Fibroblast of mammary gland (primary cell): Measurements from ENCODE around the gene CACNA2D3.

Source experiments
- DNase-seq: peaks from one replicate; pipeline ENCODE4 v3.0.0-alpha.2; 2010; ENCODE audit warnings: low read depth
- H3K4me3 ChIP-seq: 2 replicates; pipeline ENCODE4 v1.5.1; 2011; ENCODE audit warnings: low read depth, mild to moderate bottlenecking, low read length, moderate library complexity; ENCODE audit not compliant: control insufficient read depth
- TF ChIP-seq, protein P1 (sequence below): conservative IDR thresholded peaks from 2 replicates; pipeline ENCODE4 v1.5.1; 2011; ENCODE audit warnings: low read depth, low read length, inconsistent platforms; ENCODE audit not compliant: control insufficient read depth, insufficient read depth

Gene CACNA2D3

DNA sequence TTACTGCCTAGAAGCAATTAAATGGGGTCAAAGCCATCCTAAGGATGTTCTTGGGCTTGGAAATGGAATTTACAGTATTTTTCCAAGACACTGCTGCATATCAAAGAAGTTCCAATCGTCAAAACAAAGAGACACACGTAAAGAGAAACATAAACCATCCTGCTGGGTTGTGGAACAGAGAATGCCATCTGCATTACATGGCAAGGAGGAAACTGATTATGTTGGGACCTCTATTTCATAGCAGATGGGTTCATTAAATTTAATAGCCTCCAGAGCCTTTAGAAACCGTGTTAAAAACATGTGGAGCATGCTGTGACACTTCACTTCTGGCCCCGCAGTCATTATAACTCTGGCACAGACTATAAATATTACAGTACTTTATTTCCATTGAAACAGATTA is 650.9 kb downstream of the CACNA2D3 start:
- TF ChIP-seq, protein P1, sequence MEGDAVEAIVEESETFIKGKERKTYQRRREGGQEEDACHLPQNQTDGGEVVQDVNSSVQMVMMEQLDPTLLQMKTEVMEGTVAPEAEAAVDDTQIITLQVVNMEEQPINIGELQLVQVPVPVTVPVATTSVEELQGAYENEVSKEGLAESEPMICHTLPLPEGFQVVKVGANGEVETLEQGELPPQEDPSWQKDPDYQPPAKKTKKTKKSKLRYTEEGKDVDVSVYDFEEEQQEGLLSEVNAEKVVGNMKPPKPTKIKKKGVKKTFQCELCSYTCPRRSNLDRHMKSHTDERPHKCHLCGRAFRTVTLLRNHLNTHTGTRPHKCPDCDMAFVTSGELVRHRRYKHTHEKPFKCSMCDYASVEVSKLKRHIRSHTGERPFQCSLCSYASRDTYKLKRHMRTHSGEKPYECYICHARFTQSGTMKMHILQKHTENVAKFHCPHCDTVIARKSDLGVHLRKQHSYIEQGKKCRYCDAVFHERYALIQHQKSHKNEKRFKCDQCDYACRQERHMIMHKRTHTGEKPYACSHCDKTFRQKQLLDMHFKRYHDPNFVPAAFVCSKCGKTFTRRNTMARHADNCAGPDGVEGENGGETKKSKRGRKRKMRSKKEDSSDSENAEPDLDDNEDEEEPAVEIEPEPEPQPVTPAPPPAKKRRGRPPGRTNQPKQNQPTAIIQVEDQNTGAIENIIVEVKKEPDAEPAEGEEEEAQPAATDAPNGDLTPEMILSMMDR = no peak
- H3K4me3 ChIP-seq = no peak overlapping the region
- no peak for DNase-seq

- no peak for DNase-seq
- H3K4me3 ChIP-seq = no peak overlapping the region
- TF ChIP-seq, protein P1 = no peak
Observed at GRCh38 chr3:54776601-54777000, 654.2 kb downstream of the CACNA2D3 start.

- H3K4me3 ChIP-seq = no peak overlapping the region
- no peak for DNase-seq
- TF ChIP-seq, protein P1 = no peak
Observed at GRCh38 chr3:54777141-54777540, 654.8 kb downstream of the CACNA2D3 start.

DNA sequence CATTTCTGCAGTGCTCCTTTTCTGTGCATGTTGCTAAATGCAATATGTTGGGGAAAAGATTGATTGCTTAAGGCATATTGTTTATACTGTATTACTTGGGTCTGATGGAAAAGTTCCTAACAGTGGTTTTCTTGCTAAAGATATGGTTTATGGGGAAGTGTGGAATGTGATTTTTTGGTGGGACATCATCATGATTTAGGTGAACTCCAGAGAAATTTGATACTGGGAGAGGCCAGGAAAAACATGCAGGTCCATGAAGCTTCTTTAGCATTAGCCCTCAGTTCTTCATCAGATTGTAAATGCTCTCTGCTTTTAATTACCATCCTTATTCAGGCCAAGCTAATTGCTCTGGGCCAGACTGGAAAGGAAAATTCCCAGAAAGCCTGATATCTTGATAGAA is 658.0 kb downstream of the CACNA2D3 start:
- TF ChIP-seq, protein P1 = no peak
- H3K4me3 ChIP-seq = no peak overlapping the region
- no peak for DNase-seq

DNA sequence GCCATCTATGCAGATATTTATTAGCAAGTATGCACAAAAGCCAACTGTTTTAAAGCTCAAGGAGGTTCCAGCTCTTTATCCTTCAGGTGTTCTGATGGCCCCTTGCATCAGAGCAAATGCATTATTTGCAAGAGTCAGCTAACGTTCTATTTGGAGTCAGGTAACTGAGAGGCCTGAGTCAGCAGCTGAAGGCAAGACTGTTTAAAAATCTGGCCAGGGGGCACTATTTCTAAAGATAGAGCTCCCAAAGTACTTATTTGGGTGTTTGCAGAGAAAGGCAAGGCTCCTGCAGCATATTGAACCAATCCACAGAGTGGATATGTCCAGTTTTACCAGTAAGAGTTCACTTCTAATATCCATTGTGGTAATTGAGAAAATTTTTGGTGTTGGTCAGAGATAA is 659.4 kb downstream of the CACNA2D3 start:
- TF ChIP-seq, protein P1 = no peak
- DNase-seq = no peak
- no peak overlapping the region for H3K4me3 ChIP-seq

GRCh38 chr3:54783611-54784010 is 661.3 kb downstream of the CACNA2D3 start:
- DNase-seq = no peak
- H3K4me3 ChIP-seq = no peak overlapping the region
- TF ChIP-seq, protein P1 = no peak

- TF ChIP-seq, protein P1 = no peak
- H3K4me3 ChIP-seq = no peak overlapping the region
- DNase-seq = no peak
Observed at GRCh38 chr3:54784021-54784420, 661.7 kb downstream of the CACNA2D3 start.
